ENCODE data around the gene SNAPC2. TPM values are rescaled to one million over a fixed set of nuclear protein-coding genes. Genes with fewer than 3 reads are reported as not detected.

The SNAPC2 gene
- total RNA-seq, 2 donors from 2014 or later = 16.4 to 20.9 TPM

DNA sequence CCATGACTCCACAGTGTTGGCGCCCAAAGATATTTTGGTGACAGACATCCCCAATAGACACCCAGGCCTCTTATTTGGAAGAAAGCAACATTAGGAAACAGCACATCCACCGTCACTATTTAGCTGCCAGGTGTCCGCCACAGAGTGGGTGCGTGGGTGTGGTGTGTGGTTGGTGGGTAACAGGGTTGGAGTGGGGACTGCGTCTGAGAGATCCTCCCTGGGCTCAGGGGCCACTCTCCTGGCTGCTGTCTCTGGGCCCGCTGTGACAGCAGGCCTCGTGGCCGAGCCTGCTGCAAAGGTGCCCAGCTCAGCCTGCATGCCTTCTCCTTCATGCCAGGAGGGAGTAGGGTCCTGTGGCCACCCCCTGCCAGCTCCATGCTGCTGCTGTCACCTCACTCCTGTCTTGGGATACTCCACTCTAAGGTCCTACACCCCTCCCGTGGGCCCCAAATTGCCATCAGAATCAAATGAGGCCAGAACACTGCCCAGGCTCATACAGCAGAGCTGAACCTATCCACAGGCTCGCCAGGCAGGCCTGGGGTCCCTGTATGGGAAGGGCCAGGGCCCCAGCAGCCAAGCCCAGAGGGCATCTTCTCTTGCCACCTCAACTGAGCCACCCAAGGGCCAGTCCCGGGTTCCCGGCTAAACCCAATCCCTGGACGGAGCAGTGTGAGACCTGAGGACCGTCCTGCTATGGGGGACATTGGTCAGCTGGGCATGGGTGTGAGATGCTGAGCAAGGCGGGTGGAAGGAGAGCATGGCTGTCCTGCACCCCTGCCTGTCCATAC is 48.1 kb downstream of the SNAPC2 start:
- peaks cover 64% of the 10 kb centered on the region for H3K36me3 Mint-ChIP-seq (ENCODE audit: low read depth)
- H3K9me3 Mint-ChIP-seq = no peaks in the 10 kb centered on the region
- H3K4me3 Mint-ChIP-seq = no peak overlapping the region
- H3K4me1 Mint-ChIP-seq = no peaks in the 10 kb centered on the region
- no peak for ATAC-seq (replicated peaks)
- no peaks in the 10 kb centered on the region for H3K27me3 Mint-ChIP-seq
- no peak overlapping the region for H3K27ac Mint-ChIP-seq

DNA sequence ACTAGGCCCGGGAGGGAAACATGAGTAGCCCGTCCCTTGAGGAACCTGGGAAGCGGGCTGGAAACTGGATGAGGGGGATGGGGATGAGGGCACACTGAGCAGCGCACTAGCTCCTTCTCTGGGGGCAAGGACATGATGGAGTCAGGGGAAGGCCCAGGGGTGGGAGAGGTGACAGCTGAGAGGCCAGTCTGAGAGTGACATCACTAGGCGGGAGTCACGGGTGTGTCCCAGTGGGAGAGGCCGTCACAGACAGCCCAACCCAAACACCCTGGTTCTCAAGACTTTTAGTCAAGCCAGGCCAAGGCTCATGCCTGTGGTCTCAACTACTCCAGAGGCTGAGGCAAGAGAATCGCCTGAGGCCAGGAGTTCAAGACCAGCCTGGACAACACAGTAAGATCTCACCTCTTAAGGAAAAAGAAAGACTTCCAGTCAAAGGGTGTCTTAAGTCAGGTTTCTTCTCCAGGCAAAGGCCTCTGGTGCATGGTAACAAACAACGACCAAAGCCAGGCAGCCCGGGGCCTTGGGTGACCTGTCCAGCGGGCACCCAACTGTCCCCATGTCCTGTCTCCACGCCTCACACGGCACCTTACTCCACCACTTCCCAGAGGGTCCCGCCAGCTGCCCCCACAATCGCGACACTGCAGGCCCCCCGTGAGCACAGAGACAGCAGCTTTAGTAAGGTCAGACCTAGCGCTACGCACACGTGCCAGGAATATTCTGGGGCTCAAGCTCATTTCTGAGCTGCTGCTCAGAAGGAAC is 48.8 kb downstream of the SNAPC2 start:
- H3K4me3 Mint-ChIP-seq = no peak overlapping the region
- H3K27ac Mint-ChIP-seq = no peak overlapping the region
- H3K9me3 Mint-ChIP-seq = no peaks in the 10 kb centered on the region
- ATAC-seq (replicated peaks) = no peak
- H3K4me1 Mint-ChIP-seq = no peaks in the 10 kb centered on the region
- H3K27me3 Mint-ChIP-seq = no peaks in the 10 kb centered on the region
- peaks cover 65% of the 10 kb centered on the region for H3K36me3 Mint-ChIP-seq (ENCODE audit: low read depth)

DNA sequence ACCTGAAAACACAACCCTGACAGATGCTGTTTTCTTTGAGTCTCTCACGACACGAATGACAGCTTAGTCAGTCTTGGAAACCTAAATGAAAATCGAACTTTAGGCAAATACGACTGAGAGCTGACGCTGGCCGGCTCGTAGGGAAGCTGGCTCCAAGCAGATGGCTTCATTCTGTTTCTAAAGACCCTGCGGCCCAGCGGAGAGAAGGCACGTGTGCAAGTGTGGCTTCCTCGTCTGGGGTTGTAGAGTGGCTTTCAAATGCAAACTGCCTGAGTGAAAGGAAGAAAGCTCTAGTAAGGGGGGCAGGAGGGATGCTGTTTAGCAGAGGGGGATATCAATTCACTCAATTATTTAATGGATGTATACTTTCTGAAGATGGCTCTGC is 49.4 kb downstream of the SNAPC2 start:
- no peaks in the 10 kb centered on the region for H3K9me3 Mint-ChIP-seq
- ATAC-seq (replicated peaks) = no peak
- H3K4me3 Mint-ChIP-seq = no peak overlapping the region
- no peak overlapping the region for H3K27ac Mint-ChIP-seq
- peaks cover 67% of the 10 kb centered on the region for H3K36me3 Mint-ChIP-seq (ENCODE audit: low read depth)
- no peaks in the 10 kb centered on the region for H3K27me3 Mint-ChIP-seq
- H3K4me1 Mint-ChIP-seq = no peaks in the 10 kb centered on the region

DNA sequence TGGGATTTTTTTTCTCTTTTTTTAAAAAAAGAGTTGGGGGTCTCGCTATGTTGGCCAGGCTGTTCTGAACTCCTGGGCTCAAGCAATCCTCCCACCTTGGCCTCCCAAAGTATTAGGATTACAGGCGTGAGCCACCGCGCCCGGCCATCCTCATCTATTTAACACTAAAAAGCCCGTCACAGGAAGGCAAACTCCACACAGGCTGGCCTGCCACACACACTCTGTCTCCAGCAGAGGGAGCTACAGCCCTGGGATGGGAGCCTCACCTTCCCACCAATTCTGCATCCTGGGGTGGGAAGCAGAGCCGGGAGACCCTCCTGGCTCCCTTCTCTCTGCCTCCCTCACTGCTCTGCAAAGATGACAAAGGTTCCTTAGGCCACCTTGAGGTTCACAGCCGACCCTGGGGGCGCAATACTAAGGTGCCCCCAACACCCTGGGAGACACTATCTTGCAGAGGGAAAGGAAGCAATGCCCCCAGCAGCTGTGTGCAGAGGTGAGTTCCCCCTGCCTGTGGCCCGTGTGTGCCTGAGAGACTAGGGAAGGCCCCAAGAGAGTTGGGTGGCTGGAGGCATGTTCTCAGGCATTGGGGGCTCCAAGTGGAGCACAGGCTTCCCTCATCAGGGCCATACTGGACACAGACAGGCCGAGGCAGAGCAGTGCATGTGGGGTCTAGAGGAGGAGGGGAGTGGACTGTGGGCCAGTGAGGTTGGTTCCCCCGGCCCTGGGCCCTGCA is 50.7 kb downstream of the SNAPC2 start:
- Mint-ChIP-seq H3K4me3 (no peak overlapping the region), H3K27ac (no peak overlapping the region), H3K36me3 (ENCODE audit: low read depth) (peaks cover 66% of the 10 kb centered on the region), H3K4me1 (no peaks in the 10 kb centered on the region), H3K27me3 (no peaks in the 10 kb centered on the region), H3K9me3 (no peaks in the 10 kb centered on the region)
- no peak for ATAC-seq (replicated peaks)

DNA sequence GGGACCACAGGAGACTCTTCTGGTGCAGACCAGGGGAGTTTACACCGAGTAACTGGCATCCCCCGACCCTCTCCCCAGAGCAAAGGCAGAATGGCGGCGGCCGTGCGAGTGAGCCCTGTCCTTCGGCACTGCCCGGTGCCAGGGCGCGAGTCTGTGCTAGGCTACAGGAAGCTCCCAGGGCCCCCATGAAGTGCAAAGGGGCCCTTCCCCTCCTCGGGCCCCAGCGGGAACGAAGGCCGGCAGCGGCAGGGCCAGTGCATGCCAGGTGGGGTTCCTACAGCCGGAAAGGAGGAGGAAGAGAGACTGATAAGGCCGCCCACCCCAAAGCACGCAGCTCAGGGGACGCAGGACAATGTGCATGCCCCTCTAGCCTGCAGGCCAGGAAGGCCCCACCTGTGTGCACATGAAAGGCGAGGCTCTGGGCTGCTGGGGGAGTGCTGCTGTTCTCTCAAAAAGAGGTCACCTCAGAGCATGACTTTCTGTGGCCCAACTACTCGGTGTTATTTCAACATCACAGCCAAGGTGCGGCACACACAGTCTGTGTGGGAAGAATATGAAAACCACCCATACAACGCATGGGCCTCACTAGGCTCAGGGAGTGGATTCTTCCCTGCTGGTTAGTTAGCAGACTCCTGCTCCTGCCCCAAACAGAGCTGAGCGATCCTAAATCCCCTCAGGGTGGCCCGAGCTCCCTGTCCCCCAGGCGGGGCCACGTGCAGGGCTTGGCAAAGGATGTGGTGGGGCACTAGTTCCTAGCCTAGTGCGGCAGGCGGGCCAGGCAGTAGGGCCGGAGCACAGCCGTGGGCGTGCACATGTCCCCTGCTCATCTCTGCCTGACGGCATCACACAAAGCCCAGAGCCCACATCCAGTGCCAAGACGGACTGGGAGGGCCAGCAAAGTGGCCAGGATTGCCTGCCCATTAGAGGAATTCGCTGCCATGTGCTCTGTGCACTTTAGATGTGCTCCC is 51.7 kb downstream of the SNAPC2 start:
- Mint-ChIP-seq H3K27ac (no peak overlapping the region), H3K4me1 (no peaks in the 10 kb centered on the region), H3K4me3 (no peak overlapping the region), H3K36me3 (ENCODE audit: low read depth) (peaks cover 56% of the 10 kb centered on the region), H3K27me3 (no peaks in the 10 kb centered on the region), H3K9me3 (no peaks in the 10 kb centered on the region)
- no peak for ATAC-seq (replicated peaks)

Other genes with a start within 250 kb of the SNAPC2 start
- not detected for gene MCEMP1, start 243.2 kb upstream of the SNAPC2 start, total RNA-seq
- 10 to 100 TPM; 61.8 to 82.5 TPM for gene TRAPPC5, start 239.5 kb upstream of the SNAPC2 start, total RNA-seq
- gene FCER2, start 218.2 kb upstream of the SNAPC2 start, total RNA-seq = 1 to 10 TPM in 1 of 2 donors, under 1 TPM in 1; 0.65 to 2.8 TPM
- gene CLEC4G, start 188.2 kb upstream of the SNAPC2 start, total RNA-seq = not detected
- not detected for gene CD209, start 172.8 kb upstream of the SNAPC2 start, total RNA-seq
- gene CLEC4M, start 157.1 kb upstream of the SNAPC2 start, total RNA-seq = not detected
- 1 to 10 TPM; 3.6 to 4.5 TPM for gene EVI5L, start 90.1 kb upstream of the SNAPC2 start, total RNA-seq
- gene PRR36, start 45.9 kb upstream of the SNAPC2 start, total RNA-seq = under 1 TPM; 0.19 to 0.21 TPM
- gene LRRC8E, start 31.8 kb upstream of the SNAPC2 start, total RNA-seq = not detected
- 10 to 100 TPM; 39.0 to 46.3 TPM for gene MAP2K7, start 16.5 kb upstream of the SNAPC2 start, total RNA-seq
- 1 to 10 TPM; 3.7 to 7.6 TPM for gene TGFBR3L, start 5.5 kb upstream of the SNAPC2 start, total RNA-seq
- under 1 TPM in 1 of 2 donors, not detected in 1; 0.19 TPM for gene CTXN1, start 5.8 kb downstream of the SNAPC2 start, total RNA-seq
- 10 to 100 TPM; 49.8 to 81.5 TPM for gene TIMM44, start 23.3 kb downstream of the SNAPC2 start, total RNA-seq
- gene ELAVL1, start 85.3 kb downstream of the SNAPC2 start, total RNA-seq = 100 to 1,000 TPM in 1 of 2 donors, 10 to 100 TPM in 1; 81.6 to 155 TPM
- gene CCL25, start 132.4 kb downstream of the SNAPC2 start, total RNA-seq = under 1 TPM in 1 of 2 donors, not detected in 1; 0.48 TPM
- gene FBN3, start 229.3 kb downstream of the SNAPC2 start, total RNA-seq = under 1 TPM in 1 of 2 donors, not detected in 1; 0.05 TPM